Activated CD4-positive, CD25-positive, alpha-beta regulatory T cell treated with anti-CD3 and anti-CD28 coated beads, Interleukin-2, amount 50 U/mL, for 72 hours (primary cell): ENCODE data around the gene GSTM3.
A peak's percentile ranks its signal among the peaks of the same experiment; 100 is the strongest.

Experiments
- DNase-seq: peaks from one replicate; pipeline ENCODE4 v3.0.0; 2021

Gene GSTM3

GRCh38 chr1:109773900-109774485 is 33.2 kb upstream of the GSTM3 start:
- no peak for DNase-seq

GRCh38 chr1:109773203-109773899 is 32.5 kb upstream of the GSTM3 start:
- no peak for DNase-seq

- DNase-seq, result no peak
Observed at GRCh38 chr1:109772658-109773202, 31.9 kb upstream of the GSTM3 start.

- DNase-seq, result no peak
Observed at GRCh38 chr1:109771712-109772657, 31.1 kb upstream of the GSTM3 start.

- DNase-seq, result no peak
Observed at GRCh38 chr1:109770331-109771095, 29.7 kb upstream of the GSTM3 start.

- DNase-seq, result peak; percentile 20
Observed at GRCh38 chr1:109769330-109770078, 28.7 kb upstream of the GSTM3 start.

GRCh38 chr1:109768820-109769219 is 28.0 kb upstream of the GSTM3 start:
- peak; percentile 18 for DNase-seq

- no peak for DNase-seq
Observed at GRCh38 chr1:109768335-109768650, 27.5 kb upstream of the GSTM3 start.

- DNase-seq, result peak; percentile 7
Observed at GRCh38 chr1:109767637-109768334, 26.9 kb upstream of the GSTM3 start.

- DNase-seq, result peak; percentile 6
Observed at GRCh38 chr1:109766991-109767636, 26.3 kb upstream of the GSTM3 start.

- peak; percentile 14 for DNase-seq
Observed at GRCh38 chr1:109765896-109766615, 25.2 kb upstream of the GSTM3 start.

- DNase-seq, result no peak
Observed at GRCh38 chr1:109765483-109765815, 24.6 kb upstream of the GSTM3 start.

GRCh38 chr1:109764561-109765482 is 24.0 kb upstream of the GSTM3 start:
- peak; percentile 19 for DNase-seq

GRCh38 chr1:109763646-109764415 is 23.0 kb upstream of the GSTM3 start, which contains the start of gene EPS8L3:
TSS of gene EPS8L3 (minus strand) at chr1:109763923. CDS start at chr1:109761749, 2,174 bp downstream.
- DNase-seq, result peak; percentile 20

GRCh38 chr1:109762821-109763645 is 22.2 kb upstream of the GSTM3 start:
- peak; percentile 26 for DNase-seq

- DNase-seq, result peak; percentile 15
Observed at GRCh38 chr1:109762039-109762585, 21.3 kb upstream of the GSTM3 start.
